HG02678 (cell line): Measurements from ENCODE around the gene PRDM2.

Experiments
- ATAC-seq: cut with Tn5 transposase; IDR thresholded peaks from one replicate; pipeline ENCODE4 v1.9.1; 2021; ENCODE audit warnings: mild to moderate bottlenecking, moderate library complexity; ENCODE audit not compliant: unreplicated experiment

Gene PRDM2

DNA sequence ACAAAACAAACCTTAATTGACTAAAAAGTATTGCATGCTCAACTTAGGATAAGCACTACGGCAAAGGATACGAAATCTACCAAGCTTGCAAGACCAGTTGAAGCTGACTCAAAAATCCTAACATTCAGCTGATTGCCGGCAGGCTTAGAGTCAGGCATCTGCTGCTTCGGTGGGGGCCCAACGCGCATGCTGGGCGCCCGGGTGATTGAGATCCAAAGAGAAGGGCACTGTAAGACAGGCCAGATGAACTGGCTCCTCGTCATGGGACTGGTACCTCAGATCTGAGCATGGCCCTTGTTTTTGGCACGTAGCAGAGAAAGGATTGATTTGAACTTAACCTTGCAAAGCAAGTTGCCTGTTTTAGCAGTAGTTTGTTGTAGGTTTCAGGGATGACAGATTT lies 86.6 kb downstream of the PRDM2 start:
- ATAC-seq: no peak

DNA sequence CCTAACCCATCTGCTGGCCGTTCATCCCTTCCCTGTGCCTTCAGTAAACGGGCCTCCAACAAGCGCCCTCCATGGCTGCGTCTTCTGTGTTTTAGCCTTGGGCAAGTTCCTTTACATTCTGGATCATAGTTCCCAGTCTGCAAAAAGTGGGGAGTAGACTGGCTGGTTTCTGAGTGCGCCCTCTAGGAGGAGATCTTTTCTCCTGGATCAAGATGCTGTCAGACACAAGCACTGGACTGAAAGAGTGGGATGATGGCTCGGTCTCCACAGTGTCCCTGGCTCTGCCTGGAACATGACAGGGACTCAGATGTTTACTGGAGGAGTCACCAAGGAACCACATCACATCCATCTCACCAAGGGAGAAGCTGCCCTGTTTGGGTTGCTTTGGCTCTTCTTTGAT lies 88.8 kb downstream of the PRDM2 start:
- ATAC-seq: no peak

DNA sequence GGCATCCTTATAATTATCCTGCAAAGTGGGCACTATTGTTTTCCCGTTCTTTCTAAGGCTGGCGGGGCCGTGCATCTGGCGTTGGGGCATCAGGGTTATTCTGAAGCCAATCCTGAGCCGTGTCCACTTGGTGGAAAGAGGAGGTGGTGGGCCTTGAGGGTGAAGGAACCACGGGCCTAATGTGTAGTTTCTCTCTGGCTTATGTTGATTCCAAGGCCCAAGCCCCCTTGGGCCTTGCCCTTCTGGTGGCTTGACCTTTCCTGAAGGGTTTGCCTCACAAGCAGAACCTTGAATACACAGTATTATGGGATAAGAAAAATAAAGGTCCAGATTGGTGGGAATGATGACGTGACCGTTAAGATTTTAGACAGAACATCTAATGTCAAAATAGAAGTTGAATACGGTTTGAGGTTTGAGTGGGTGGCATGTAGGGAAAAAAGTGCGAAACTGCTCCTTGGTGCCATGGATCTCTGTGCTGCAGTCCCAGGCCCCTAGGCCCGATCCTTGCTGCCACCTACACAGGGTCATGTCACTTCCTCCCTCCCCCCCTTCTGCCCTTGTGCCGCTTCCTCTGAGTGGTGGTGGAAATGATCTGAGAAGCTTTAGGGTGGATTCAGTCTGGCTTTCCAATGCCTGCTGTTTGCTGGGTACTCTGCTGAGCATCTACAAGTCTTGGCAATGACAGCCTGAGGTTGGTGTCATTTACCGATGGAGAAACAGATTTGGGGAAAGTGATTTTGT lies 90.5 kb downstream of the PRDM2 start:
- no peak for ATAC-seq

DNA sequence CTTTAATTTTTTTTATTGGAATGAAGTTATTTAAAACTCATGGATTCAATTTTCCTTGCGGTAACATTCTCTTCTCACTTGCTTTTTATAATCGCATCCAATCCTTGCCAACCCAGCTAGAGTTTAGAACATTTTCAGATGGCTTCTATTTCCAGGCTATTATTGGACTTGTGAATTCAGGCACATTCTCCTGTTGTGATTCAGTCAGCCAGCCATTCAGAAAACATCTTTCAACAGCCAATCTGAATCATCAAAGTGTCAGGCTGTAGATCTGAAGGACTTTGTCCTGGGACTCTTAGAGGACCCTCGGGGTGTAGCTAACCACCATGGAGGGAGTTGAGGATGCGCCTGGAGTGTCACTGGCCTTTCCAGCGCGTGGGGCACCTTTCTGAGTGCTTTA lies 92.4 kb downstream of the PRDM2 start:
- no peak for ATAC-seq

DNA sequence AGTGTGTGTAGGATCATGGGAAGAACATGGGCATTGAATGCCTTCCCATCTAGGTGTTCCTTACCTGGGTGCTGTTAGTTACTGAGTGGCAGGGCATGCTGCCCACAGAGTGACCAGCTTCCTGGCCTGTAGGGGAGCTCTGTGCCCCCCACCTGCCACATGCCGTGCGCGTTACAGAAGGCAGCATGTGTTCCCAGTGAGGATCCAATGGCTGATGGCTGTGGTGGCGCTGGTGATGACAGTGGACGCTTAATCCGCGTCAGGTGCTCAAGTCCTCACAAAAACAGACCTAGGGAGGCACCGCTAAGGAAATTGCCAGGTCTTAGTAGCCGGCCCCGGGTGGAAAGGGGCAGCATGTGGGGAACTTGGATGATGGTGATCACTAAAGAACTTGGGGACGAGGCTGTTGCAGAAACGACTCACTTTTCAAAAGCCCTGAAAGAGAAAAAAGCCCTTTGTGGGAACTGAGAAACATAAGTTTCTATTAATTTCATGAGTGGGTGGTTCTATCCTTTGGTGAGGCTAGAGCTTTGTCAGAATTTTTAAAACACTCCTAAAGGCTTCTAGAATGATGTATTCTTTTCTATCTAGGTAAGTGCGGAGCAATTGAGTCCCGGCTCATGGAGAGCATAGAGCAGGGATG lies 93.2 kb downstream of the PRDM2 start:
- ATAC-seq: no peak

DNA sequence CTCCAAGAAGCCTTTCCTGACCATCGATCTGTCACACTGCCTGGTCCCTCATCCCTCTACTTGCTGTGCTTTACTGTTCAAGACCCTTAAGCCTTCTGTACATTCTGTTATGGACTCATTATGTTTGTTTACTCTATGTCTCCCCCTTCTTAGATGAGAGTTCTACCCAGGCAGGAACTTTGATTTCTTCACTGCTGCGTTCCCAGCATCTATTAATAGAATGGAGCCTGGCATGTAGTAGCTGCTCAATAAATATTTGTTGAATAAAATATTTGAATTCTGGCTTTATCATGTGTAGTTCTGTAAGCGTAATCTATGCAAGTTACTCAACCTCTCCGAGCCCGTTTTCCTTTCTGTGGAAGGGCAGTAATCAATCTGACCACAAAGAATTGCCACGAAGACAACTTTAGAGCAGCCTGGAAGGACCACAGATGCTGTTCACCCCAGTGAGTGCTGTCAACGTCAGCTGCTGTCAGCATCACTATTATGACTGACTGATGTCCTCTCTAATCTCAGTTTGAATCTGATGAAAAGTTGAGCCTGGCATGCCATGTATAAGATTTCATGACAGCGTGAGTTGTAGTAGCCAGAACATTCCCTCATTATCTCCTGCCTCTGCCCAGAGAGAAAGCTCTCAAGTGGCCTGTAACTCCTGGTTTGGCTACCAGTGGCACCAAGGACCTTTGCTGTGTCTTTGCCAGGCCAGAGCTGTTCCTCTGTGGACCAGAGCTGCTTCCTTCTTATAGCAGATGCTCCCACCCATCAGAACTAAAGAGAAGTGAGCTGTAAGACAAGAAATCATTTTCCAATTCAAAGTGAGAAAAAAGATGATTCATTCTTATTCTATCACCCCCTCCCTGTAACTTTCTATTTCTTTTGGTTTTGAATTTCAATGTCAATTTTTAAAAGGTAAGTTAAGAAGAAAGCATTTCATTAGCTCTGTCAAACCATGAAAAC lies 94.5 kb downstream of the PRDM2 start:
- ATAC-seq: no peak

DNA sequence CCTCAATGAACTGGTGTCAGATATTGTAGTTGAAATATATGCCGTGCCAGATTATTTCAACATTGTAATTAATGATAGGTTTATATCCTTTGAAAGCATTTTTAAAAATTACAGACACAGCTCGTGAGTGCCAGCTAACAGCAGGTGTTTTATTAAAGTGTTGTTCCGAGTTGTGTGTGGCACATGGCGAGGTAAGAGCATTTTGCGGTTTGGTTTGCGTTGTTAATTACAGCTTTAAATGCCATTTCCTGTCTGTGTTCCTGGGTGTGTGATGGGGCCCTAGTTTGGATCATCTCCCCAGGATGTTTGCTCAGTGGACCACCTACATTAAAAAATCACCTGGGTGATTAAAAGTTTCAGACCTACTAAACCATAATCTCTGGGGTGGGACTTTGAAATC lies 97.4 kb downstream of the PRDM2 start:
- ATAC-seq: no peak

DNA sequence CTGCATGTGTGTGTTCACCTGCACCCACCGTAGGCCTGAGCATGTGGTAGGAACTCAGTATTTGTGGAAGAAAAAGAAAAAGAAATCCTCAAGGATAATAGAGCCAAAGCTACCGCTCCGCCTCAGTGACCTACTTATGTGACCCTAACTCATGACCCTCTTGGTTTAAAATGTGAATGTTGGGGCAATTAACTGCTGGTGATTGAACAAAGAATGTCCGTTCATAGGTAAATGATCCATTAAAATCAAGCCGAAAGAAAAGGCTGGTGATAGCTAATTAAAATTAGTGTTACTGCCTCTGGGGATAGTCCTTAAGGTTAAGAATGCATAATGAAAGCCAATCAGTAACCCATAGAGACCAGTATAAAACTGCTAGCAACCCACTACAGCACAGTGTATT lies 98.1 kb downstream of the PRDM2 start:
- ATAC-seq: no peak

DNA sequence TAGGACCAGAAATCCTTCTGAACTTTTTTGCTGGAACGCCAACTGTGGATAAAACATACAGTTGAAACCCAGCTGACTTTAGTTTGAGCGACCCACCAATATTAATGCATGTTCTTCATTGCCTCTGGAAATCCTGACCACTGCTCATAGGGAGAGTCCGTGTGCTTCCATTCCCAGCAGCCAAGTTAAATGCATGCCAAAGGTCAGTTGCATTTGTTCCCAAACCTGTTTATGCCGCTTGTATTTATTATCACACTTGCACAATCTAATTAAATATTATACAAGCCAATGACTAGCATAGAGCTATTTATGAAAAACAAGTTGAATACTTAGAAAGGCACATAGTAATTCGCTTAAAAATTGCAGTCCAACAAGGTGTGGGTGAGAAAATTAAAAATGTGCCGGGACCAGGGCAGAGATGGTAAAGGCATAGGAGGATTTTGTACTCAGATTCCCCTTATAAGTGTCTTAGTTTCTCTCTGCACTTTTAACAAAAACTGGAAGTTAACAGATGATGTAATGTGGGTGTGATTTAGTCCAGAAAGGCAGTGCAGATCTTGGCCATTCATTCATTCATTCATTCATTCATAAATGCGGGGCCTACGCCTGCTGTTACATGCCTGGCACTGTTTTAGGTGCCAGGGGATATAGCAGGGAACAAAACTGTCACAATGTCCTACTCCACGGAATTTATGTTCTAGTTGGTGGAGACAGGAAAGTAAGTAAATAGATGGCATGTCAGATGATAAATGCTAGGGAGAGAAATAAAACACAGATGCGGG lies 99.7 kb downstream of the PRDM2 start:
- ATAC-seq: no peak

DNA sequence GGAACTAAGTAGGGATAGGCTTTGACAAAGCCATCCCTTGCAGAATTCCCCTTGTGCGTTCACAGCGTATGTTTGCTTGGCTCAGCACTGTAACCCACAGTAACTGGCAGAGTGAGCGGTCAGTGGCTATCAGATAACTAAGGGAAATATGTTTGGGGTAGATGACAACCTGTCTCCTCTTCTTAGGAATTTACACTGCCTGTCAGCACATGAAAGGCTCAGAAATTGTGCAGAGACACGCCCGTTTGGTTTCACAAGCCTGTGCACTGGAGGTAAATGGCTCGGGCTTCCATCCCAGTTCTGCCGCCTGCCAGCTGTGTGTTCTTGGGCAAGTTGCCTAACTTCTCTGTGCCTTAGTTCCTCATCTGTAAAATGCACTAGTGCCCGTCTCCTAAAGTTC lies 101.2 kb downstream of the PRDM2 start:
- no peak for ATAC-seq

DNA sequence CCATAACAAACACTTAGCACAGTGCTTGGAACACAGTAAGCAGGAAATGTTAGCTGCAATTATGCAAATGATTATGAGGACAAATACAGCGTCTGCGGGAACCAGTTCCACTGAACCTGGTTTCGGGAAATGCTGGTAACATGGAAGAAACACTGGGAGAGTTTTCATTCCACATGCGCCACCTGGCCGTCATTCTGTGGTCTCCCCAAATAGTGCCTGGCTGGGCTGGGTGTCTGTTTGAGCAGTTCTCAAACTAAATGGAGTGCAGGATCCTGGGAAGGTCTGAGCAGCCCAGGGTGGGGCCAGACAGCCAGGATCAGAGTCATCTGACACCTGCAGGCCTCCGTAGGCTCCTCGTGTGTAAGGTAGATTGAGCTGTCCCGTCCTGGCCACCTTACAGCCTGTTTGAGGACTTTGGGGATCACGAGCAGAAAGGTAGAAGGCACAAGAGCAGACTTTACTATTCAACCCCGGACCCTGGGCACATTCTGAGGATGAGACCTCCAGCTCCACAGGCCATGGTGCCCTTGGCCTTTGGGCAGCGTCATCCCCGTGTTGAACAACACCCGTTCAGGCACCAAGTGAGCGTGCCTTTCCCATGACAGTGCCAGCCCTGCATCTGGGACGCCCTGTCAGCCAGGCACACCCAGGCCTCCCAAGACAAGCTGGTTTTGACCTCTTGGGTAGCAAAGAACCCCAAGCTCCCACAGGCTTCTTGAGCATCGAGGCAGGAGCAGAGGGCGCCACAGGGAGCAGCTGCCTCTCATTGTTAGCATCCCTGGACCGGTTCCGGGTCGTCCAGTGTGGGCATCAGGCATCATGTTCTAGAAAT lies 101.9 kb downstream of the PRDM2 start:
- no peak for ATAC-seq

DNA sequence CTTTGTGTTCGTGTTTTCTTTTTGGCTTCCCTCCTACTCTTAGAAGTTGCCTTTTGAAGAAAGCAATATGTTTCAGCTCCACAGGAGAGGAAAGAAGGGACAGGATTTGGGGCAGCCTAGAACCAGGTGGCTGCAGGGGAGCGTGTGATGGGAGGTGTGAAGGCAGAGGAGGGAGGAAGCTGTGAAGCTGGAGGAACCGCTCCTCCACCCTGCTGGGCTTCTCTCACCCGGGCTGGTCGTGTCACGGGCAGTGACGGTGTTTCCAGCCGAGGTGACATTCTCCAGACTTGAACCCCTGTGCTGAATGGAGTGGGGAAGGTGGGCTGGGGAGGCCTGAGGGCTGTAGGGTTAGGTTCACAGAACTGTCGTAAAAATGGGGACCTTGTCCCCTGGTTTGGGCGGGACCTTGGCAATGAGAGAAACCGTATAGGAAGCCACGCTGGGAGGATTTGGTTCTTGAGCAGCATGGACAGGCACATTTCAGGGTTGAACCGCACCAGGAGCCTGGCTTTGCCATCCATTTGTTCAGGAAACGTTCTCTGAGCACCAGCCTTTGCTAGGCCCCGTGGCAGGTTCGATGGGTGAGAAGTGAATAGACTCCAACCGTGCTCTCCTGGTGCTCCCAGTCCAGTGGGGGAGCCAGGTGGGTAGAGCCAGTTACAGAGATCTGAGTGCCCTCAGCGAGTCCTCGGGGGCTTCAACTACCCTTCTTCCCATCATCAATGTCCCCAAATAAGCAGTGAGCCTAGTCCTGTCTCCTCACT lies 103.0 kb downstream of the PRDM2 start:
- no peak for ATAC-seq

DNA sequence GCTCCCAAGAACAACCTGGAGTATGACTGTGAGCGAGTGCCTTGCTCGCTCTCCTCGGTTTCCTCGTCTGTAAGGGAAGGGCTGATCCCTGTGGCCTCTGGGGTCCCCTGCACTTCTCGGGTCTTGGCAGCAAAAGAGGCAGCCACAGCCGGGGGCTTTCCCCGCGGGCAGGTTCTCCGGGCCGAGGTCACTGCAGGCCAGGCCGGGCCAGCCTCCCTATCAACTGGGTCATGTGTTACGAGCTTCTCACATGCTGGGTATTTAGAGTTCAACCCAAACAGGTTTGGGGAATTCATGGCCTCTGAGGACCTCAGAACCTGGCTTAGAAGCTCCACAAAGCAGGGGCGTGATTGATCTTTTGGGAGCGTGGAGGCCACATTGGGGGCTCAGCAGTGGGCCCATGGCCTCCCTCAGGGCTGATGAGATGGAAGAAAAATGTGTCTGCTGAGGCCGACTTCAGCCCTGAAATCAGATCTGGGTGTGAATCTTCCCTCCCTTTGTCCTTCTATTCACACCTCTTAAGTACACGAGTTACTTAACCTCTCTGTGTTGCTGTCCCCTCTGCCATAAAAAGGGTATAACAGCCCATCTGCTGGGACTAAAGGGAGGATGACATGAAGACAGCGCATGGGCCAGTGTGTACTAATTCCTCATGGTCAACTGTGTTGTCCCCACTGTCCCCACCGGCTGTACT lies 103.7 kb downstream of the PRDM2 start:
- ATAC-seq: no peak

DNA sequence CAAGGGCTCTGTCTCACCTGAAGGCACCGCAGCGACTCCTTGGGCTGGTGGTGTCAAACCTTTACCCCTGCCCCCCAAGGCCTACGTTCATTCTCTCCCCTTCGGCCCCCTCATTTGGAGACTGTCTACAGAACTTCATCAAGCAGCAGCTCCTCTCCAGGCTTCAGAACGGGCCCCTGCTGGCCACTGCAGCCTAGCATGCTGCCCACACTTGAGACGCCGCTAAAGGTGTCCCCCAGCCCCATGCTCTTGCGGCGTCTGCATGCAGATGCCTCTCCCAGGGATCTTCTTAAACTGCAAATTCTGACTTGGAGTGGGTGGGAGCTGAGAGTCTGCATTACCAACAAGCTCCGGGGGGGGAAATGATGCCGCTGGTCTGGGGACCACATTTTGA lies 104.2 kb downstream of the PRDM2 start:
- ATAC-seq: no peak

DNA sequence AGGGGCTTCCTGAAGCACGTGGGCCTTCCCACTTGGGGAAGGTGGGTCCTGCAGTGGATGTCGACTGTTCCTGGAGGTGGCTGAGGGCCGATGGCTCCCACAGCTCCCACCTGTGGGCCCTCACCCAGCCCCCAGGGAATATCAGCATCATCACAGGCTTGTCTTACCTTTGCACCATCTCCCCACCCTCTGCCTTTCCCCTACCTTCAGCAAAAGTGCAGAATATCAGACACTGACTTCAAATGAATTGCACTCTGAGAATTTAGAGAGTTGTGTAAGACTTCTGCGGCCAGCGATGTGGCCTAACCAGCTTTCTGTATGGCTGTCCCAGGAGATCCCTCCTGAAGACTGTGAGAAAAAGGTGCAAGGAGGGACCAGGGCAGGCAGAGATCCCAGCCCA lies 105.4 kb downstream of the PRDM2 start:
- ATAC-seq: no peak

DNA sequence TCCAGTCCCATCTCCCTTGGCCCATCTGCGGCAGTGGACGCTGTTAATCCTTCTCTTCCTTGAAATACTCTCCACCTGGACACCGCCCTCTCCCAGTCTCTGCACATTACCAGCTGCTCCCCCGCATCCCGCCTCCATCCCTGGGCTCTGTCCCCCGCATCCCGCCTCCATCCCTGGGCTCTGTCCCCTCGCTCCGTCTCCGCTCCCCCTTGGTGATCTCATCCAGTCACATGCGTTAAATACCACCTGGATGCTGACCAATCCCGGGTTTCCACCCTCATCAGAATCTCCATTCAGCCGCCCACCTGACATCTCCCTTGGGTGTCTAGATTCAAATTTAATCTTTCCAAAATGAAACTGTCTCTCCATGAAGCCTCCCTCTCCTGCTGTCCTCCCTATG lies 106.1 kb downstream of the PRDM2 start:
- no peak for ATAC-seq

DNA sequence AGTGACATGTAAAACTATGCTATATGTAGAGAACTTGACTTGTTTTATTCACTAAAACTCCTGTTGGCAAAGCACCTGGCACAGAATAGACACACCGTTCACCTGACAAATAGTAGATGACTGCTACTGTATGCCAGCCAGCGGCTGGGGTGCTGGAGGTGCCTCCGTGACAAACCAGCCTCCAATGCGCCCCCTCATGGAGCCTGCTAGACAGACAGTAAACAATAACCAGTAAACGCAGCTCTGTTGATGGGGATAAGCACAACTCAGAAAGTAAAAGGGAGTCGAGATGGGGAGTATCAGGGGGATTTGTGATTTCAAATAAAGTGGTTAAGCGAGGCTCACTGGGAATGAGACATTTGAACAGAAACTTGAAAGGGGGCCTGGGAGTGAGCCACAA lies 107.2 kb downstream of the PRDM2 start:
- no peak for ATAC-seq

DNA sequence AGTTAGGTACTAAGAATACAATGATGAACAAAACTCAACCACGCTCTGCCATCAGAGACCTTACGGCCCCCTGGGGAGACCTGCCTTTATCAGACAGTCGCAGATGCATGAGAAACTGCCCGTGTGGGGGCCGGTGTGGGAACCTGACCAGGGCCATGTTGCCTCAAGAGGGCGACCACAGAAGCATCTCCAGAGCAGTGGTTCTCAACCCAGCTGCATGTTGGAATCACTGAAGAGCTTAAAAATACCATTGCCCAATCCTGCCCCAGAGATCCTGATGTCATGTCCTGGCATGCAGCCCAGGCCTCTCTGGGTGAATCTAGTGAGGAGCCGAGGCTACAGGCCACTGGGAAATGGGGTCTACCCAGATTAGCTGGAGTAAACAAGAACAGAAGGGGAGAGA lies 108.7 kb downstream of the PRDM2 start:
- no peak for ATAC-seq
